ENCODE data around the gene CHMP4A.

DNA sequence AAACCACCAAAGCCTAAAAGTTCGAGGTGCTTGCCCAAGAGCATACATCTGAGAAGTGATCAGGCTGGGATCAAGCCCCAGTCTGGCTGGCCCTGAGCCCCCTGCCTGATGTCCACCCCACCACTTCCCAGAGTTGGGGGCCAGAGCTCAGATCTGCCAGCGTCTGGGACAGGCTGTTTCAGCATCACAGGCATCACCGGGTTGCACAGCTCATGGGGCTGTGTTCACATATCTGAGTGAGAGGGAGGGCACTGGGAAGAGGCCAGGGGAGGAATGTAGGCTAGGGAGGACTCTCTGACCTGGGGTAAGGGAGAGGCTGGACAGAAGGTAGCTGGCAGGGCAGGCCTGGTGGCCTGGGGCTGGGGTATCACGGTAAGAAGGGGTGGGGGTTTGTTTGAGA lies 43.7 kb upstream of the CHMP4A start:
- TF ChIP-seq CTCF (optimal IDR thresholded peaks at IDR 0.05 in 1 of 3, IDR thresholded peaks at IDR 0.05 in 1 of 3, conservative IDR thresholded peaks at IDR 0.05 in 1 of 3; ENCODE audit: extremely low read depth in 1 of 3, insufficient read depth in 2 of 3, low read length in 3 of 3) (no peak), EZH2 (IDR thresholded peaks at IDR 0.05; ENCODE audit: low read length) (no peak)

All from keratinocyte (primary cell).